Umbilical cord (tissue), 2 donors: Measurements from ENCODE around the gene OR10P1. TPM values are rescaled to one million over a fixed set of nuclear protein-coding genes. Genes with fewer than 3 reads are reported as not detected.

ENCODE experiments used
- DNase-seq: peaks from one replicate; pipeline ENCODE4 v3.0.0-alpha.2; 2015; ENCODE audit warnings: low spot score
- total RNA-seq: library from RNA; depleted of rRNA; stranded (reverse); fragments of >200 nt; gene quantifications from one replicate; pipeline ENCODE4 v1.2.3, GENCODE V29; 2014; ENCODE audit warnings: low replicate concordance; ENCODE audit not compliant: insufficient read depth

OR10P1 gene
- total RNA-seq, 1 donor from 2014 or later: not detected

GRCh38 chr12:55684761-55685370 is 48.2 kb downstream of the OR10P1 start:
- no peak for DNase-seq

- no peak for DNase-seq
Measured at GRCh38 chr12:55685671-55686070, 49.0 kb downstream of the OR10P1 start.

DNA sequence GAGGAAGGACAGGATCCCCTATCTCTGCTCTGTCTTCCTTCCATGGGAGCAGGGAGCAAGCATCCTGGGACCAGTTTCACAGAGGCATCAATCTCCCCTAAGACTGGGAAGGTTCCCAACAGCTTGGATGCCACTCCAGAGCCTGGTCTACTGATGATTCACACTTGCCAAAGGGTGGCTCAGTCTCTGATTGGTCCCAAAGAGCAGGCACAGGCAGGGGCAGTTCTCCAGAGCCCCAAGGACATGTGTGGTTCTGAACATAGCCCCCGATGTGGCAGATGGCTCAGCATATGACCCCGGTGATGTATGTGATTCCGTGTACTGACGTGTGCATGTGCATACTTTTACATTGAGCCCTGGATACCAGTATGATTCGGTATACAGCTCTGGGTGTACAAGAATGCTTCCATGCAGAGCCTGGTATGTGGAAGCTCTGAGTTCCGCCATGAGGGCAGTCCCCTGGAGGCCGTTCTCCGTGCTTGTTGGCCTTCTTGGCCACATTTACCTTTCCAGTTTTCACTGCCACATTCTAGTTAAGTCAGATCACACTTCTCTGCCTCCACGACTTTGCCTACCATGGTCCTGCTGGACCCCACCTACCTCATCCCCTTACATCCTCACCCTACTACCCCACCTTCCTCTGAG is 49.8 kb downstream of the OR10P1 start:
- DNase-seq: no peak

Other genes starting within 250 kb of the OR10P1 start
- 1.9 TPM for gene OR6C65, start 236.4 kb upstream of the OR10P1 start, total RNA-seq
- gene OR6C76, start 210.6 kb upstream of the OR10P1 start, total RNA-seq: 16.1 TPM
- gene OR6C2, start 192.8 kb upstream of the OR10P1 start, total RNA-seq: 11.8 TPM
- gene OR6C70, start 166.8 kb upstream of the OR10P1 start, total RNA-seq: 4.6 TPM
- gene OR6C68, start 144.5 kb upstream of the OR10P1 start, total RNA-seq: not detected
- gene OR6C4, start 87.3 kb upstream of the OR10P1 start, total RNA-seq: 5.5 TPM
- 0.48 TPM for gene OR2AP1, start 64.4 kb upstream of the OR10P1 start, total RNA-seq
- gene ITGA7, start 71.0 kb downstream of the OR10P1 start, total RNA-seq: 66.2 TPM
- 67.4 TPM for gene BLOC1S1, start 79.2 kb downstream of the OR10P1 start, total RNA-seq
- 42.9 TPM for gene RDH5, start 83.5 kb downstream of the OR10P1 start, total RNA-seq
- gene CD63, start 92.1 kb downstream of the OR10P1 start, total RNA-seq: 1,689 TPM
- 3.1 TPM for gene GDF11, start 106.2 kb downstream of the OR10P1 start, total RNA-seq
- 83.1 TPM for gene SARNP, start 180.8 kb downstream of the OR10P1 start, total RNA-seq
- gene ORMDL2, start 181.1 kb downstream of the OR10P1 start, total RNA-seq: 26.2 TPM
- 40.9 TPM for gene DNAJC14, start 192.7 kb downstream of the OR10P1 start, total RNA-seq
- 16.1 TPM for gene MMP19, start 206.0 kb downstream of the OR10P1 start, total RNA-seq